Activated CD4-positive, alpha-beta T cell treated with anti-CD3 and anti-CD28 coated beads, Interleukin-2, amount 10 ng/mL, durations not matched to agents 24 days and 14 days (primary cell): ENCODE measurements around the gene CMC4. TPM values are rescaled to one million over a fixed set of nuclear protein-coding genes. Genes with fewer than 3 reads are reported as not detected.

Experiments used
- DNase-seq: peaks from one replicate; pipeline ENCODE4 v3.0.0; 2022
- H3K27ac Mint-ChIP-seq: one replicate; pipeline ENCODE4 v1.8.0; 2022; ENCODE audit warnings: mild to moderate bottlenecking, mixed read lengths
- H3K27me3 Mint-ChIP-seq: one replicate; pipeline ENCODE4 v1.8.0; 2022; ENCODE audit warnings: mixed read lengths
- H3K36me3 Mint-ChIP-seq: one replicate; pipeline ENCODE4 v1.8.0; 2022; ENCODE audit warnings: low read depth, mild to moderate bottlenecking, mixed read lengths
- H3K4me1 Mint-ChIP-seq: one replicate; pipeline ENCODE4 v1.8.0; 2021; ENCODE audit warnings: mixed read lengths
- H3K4me3 Mint-ChIP-seq: one replicate; pipeline ENCODE4 v1.8.0; 2022; ENCODE audit warnings: mild to moderate bottlenecking, moderate library complexity, mixed read lengths
- H3K9me3 Mint-ChIP-seq: one replicate; pipeline ENCODE4 v1.8.0; 2021; ENCODE audit warnings: mixed read lengths
- intact Hi-C: fragments of 100-400 bp; cut with micrococcal nuclease; formaldehyde crosslinking; loops from one replicate; pipeline ENCODE4 v1.15.1; 2023
- total RNA-seq: library from RNA; stranded (reverse); gene quantifications from 2 replicates; pipeline ENCODE4 v1.2.3, GENCODE V29; 2022

Gene CMC4, protein sequence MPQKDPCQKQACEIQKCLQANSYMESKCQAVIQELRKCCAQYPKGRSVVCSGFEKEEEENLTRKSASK
- 2.5 and 3.6 TPM in 2 replicates for total RNA-seq

DNA sequence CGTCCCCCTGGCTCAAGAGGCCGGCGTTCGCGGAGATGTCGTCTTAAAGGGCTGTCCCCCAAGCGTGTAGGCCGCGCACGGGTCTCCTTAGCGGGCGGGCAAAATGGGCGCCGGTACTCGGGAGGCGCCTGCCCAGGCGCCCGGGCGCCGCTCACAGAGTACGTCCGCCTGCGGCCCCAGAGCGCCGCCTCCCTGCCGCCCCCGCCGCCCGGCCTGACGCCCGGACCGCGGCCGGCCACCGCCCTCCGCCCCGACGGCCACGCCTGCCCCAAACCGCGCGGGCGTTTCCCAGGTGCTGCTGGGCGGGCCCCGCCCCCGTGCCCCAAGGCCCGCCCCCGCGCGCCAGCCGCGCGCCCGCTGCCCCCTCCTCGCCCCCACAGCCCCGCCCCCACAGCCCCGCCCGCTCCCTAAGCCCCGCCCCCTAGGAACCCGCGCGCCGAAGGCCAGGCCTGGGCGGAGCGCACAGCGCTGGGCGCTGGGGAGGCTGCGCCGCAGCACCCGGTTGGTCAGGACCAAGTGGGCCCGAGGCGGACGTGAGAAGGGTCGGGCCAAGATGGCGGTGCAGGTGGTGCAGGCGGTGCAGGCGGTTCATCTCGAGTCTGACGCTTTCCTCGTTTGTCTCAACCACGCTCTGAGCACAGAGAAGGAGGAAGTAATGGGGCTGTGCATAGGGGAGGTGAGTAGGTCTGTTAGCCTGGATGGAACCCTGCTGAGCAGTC is at the start of gene CMC4, which contains the start of the genes BRCC3 and MTCP1:
Gene CMC4 (minus strand): TSS at position 162 of the 719 bp plus-strand sequence. CDS start 7,113 bp downstream, outside the sequence.
Gene BRCC3 (plus strand): TSS at position 534 of the 719 bp plus-strand sequence. CDS start 20 bp downstream, at position 554.
Gene MTCP1 (minus strand): TSS at position 162 of the 719 bp plus-strand sequence. CDS start 5,126 bp downstream, outside the sequence.
- Mint-ChIP-seq H3K36me3 (peaks cover 25% of the 10 kb centered on the region), H3K4me3 (peak within 1 kb of the TSS; percentile 95), H3K27ac (peak within 1 kb of the TSS; percentile 97), H3K9me3 (no peaks in the 10 kb centered on the region), H3K27me3 (no peaks in the 10 kb centered on the region), H3K4me1 (peaks cover 39% of the 10 kb centered on the region)
- peak; percentile 93 for DNase-seq
- intact Hi-C loops = loop anchor here (1.0 to 5.0 kb wide), 2 partner anchors 45 to 89 kb away; partner anchors contain the start of gene FUNDC2

GRCh38 chrX:155115174-155115819 is 44.4 kb upstream of the CMC4 start:
- no peak for DNase-seq
- no peaks in the 10 kb centered on the region for H3K9me3 Mint-ChIP-seq
- peaks cover 48% of the 10 kb centered on the region for H3K36me3 Mint-ChIP-seq
- intact Hi-C loops = no loop called here
- no peak overlapping the region for H3K27ac Mint-ChIP-seq
- H3K27me3 Mint-ChIP-seq = no peaks in the 10 kb centered on the region
- no peak overlapping the region for H3K4me3 Mint-ChIP-seq
- no peaks in the 10 kb centered on the region for H3K4me1 Mint-ChIP-seq

DNA sequence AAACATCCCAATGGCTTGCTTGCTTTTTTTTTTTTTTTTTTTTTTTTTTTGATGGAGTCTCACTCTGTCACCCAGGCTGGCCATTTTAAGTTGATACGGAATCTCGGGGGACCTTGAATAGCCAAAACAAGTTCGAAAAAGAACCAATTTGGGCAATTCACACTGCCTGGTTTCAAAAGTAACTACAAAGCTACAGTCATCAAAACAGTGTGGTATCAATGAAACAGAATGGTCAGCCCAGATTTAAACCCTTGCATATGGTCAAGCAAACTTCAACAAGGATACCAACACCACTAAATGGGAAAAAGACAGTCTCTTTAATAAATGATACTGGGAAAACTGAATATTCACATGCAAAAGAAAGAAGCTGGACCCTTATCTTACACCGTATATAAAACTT is 42.2 kb upstream of the CMC4 start:
- Mint-ChIP-seq H3K4me3 (no peak overlapping the region), H3K4me1 (peaks cover 6% of the 10 kb centered on the region), H3K9me3 (no peaks in the 10 kb centered on the region), H3K27me3 (no peaks in the 10 kb centered on the region), H3K36me3 (peaks cover 45% of the 10 kb centered on the region), H3K27ac (no peak overlapping the region)
- intact Hi-C loops = no loop called here
- DNase-seq = no peak

- no peak for DNase-seq
- no peak overlapping the region for H3K4me3 Mint-ChIP-seq
- peaks cover 53% of the 10 kb centered on the region for H3K36me3 Mint-ChIP-seq
- peaks cover 7% of the 10 kb centered on the region for H3K4me1 Mint-ChIP-seq
- H3K27me3 Mint-ChIP-seq = no peaks in the 10 kb centered on the region
- intact Hi-C loops = no loop called here
- no peaks in the 10 kb centered on the region for H3K9me3 Mint-ChIP-seq
- no peak overlapping the region for H3K27ac Mint-ChIP-seq
Observed at GRCh38 chrX:155112171-155112570, 41.2 kb upstream of the CMC4 start.

DNA sequence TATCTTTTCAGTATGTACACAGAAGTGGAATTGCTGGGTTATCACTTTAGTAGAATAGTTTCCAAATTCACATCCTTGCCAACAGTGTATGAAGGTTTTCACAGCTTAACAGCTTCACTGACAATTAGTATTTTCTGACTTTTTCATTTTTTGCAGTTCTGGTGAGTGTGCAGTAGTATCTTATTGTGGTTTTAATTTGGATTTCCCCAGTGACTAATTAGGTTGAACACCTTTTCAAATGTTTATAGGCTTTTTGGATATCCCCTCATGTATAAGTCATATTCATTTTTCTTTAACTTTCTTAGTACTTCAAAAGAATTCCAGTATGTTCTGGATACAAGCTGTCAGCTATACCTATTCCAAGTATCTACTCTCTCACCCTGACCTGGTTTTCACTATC is 37.5 kb upstream of the CMC4 start:
- Mint-ChIP-seq H3K27ac (peak overlapping the region; percentile 21), H3K9me3 (no peaks in the 10 kb centered on the region), H3K4me1 (peaks cover 8% of the 10 kb centered on the region), H3K36me3 (peaks cover 46% of the 10 kb centered on the region), H3K27me3 (no peaks in the 10 kb centered on the region), H3K4me3 (no peak overlapping the region)
- intact Hi-C loops = no loop called here
- DNase-seq = no peak

- intact Hi-C loops = no loop called here
Observed at GRCh38 chrX:155105919-155106318, 35.0 kb upstream of the CMC4 start.

DNA sequence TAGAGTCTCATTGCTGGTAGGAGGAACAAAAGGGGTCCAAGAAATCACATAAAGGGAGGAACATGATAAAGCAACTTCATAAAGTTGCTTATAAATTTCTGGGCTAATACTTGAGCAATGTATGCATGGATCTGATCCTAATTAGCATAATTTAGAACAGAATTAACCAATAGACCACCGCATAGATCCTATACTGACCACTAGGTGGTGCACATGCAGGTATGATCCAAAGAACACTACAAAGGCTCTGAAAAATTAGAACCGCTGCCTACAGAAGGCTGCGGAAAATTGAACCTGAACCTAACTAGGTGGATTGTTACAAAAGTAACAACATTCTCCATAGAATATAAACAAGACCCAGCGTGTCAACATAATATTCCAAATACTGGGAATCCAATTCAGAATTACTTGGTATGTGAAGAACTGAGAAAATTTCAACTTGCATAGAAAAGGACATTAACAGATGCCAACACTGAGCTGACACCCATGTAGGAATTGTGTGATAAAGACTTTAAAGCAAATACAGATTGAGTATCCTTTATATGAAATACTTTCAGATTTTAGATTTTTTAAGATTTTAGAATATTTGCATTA is 23.6 kb upstream of the CMC4 start:
- Mint-ChIP-seq H3K27me3 (no peaks in the 10 kb centered on the region), H3K36me3 (peaks cover 27% of the 10 kb centered on the region), H3K4me1 (peaks cover 2% of the 10 kb centered on the region), H3K27ac (no peak overlapping the region), H3K9me3 (no peaks in the 10 kb centered on the region), H3K4me3 (no peak overlapping the region)
- intact Hi-C loops = loop anchor here (1.0 kb wide), 2 partner anchors 122 to 726 kb away; partner anchors contain the start of gene VBP1
- DNase-seq = peak; percentile 73

More at GRCh38 chrX:155105919-155106318, 35.0 kb upstream of the CMC4 start:
- Mint-ChIP-seq H3K36me3 (peaks cover 37% of the 10 kb centered on the region), H3K27ac (no peak overlapping the region), H3K4me3 (no peak overlapping the region), H3K27me3 (no peaks in the 10 kb centered on the region), H3K9me3 (no peaks in the 10 kb centered on the region), H3K4me1 (peaks cover 12% of the 10 kb centered on the region)
- no peak for DNase-seq

DNA sequence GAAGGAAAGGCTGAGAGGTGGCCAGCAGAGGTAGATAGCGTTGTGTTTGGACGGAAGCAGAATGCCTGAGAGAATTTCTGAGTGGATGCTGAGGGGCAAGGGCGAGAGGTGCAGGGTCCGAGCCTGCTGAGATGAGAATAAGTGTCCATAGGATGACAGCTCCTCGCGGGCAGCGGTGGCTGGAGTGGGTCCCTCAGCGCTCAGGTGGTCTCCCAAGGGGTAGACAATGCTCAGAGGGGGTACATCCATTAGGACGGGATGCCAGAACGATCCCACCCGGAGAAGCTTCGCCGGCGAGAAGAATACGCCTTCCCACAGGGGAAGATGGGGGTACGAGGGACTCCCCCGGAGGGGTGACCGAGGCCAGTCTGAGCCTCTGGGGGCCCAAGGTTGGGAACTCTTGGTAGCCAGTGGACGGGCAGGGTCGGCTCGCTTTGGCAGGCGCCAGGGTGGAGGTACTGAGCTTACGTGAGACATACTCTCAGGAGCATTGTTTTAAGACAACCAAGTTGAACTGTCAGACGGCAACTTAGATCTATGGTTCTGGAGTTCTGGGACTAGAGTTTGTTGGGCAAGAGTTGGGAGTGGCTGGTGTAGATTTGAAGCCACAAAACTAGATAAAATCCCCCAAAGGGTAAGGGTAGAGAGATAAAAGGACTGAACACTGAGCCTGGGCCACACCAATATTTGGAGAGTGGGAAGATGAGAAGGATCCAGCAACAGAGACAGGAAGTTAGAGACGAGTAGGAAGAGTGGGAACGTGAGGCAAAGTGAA is 16.2 kb upstream of the CMC4 start:
- Mint-ChIP-seq H3K36me3 (peaks cover 24% of the 10 kb centered on the region), H3K27me3 (no peaks in the 10 kb centered on the region)

DNA sequence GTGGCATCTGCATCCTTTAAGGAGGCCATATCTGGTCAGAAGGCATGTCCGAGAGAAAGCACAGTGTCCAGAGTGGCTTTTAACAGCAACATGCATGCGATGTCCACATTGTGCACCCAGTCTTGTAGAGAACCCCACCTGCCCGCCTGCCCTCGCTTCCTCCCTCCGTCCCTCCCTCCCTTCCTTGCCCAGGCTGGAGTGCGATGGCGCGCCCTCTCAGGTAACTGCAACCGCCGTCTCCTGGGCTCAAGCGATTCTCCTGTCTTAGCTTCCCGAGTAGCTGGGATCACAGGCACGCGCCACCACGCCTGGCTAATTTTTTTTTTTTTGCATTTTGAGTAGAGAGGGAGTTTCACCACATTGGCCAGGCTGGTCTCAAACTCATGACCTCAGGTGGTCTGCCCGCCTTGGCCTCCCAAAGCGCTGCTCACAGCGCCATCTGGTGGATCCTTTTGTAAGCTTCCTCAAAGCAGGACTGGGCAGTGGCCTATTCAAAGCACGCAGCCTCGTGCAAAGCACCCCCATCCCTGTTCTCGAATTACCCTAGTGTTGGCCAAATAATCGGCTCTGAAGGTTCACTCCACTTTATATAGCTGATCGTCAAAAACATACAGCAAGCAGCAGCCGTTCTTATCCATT is 15.4 kb upstream of the CMC4 start:
- Mint-ChIP-seq H3K4me3 (no peak overlapping the region), H3K4me1 (peaks cover 6% of the 10 kb centered on the region), H3K27ac (no peak overlapping the region), H3K9me3 (no peaks in the 10 kb centered on the region), H3K36me3 (peaks cover 23% of the 10 kb centered on the region), H3K27me3 (no peaks in the 10 kb centered on the region)
- DNase-seq = peak; percentile 78
- intact Hi-C loops = no loop called here

More for the DNA sequence above, 16.2 kb upstream of the CMC4 start:
- intact Hi-C loops = no loop called here
- Mint-ChIP-seq H3K4me3 (no peak overlapping the region), H3K27ac (no peak overlapping the region), H3K4me1 (peaks cover 6% of the 10 kb centered on the region), H3K9me3 (no peaks in the 10 kb centered on the region)
- no peak for DNase-seq

- Mint-ChIP-seq H3K4me1 (peaks cover 39% of the 10 kb centered on the region), H3K9me3 (no peaks in the 10 kb centered on the region), H3K4me3 (peak overlapping the region; percentile 95), H3K27ac (peak overlapping the region; percentile 97), H3K27me3 (no peaks in the 10 kb centered on the region), H3K36me3 (peaks cover 25% of the 10 kb centered on the region)
- intact Hi-C loops = loop anchor here (2.0 to 5.0 kb wide), 2 partner anchors 89 to 145 kb away; partner anchors contain the start of gene VBP1
- DNase-seq = no peak
Observed at GRCh38 chrX:155071694-155072280, 851 bp upstream of the CMC4 start.

GRCh38 chrX:155070663-155070974 is 317 bp downstream of the CMC4 start:
- Mint-ChIP-seq H3K9me3 (no peaks in the 10 kb centered on the region), H3K27ac (peak overlapping the region; percentile 86), H3K4me3 (peak overlapping the region; percentile 83), H3K4me1 (peaks cover 38% of the 10 kb centered on the region), H3K36me3 (peaks cover 24% of the 10 kb centered on the region), H3K27me3 (no peaks in the 10 kb centered on the region)
- intact Hi-C loops = loop anchor here (1.0 to 5.0 kb wide), 2 partner anchors 44 to 88 kb away; partner anchors contain the start of gene FUNDC2
- no peak for DNase-seq

DNA sequence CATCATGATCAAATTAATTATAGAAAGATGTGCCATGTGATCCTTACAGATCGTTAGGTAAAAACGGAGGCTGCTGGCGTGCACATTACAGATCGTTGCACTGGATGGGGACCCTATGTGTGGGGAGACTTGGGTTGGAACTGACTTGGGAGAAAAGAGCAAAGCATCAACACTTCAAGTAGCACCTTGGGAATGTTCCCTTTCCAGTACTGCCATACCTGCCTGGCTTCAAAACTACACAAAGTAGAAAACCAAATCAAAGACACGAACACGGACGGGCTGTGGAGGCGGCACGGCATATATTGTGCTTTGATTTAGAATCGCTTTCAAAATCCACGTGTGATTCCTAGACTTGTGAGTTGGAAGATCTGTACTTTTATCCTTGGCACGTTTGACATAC is 898 bp downstream of the CMC4 start:
- H3K4me3 Mint-ChIP-seq = peak overlapping the region; percentile 83
- H3K9me3 Mint-ChIP-seq = no peaks in the 10 kb centered on the region
- intact Hi-C loops = loop anchor here (1.0 to 5.0 kb wide), 2 partner anchors 44 to 88 kb away; partner anchors contain the start of gene FUNDC2
- peaks cover 35% of the 10 kb centered on the region for H3K4me1 Mint-ChIP-seq
- H3K36me3 Mint-ChIP-seq = peaks cover 20% of the 10 kb centered on the region
- H3K27ac Mint-ChIP-seq = peak overlapping the region; percentile 86
- H3K27me3 Mint-ChIP-seq = no peaks in the 10 kb centered on the region
- DNase-seq = peak; percentile 57
